Astrocyte of the cerebellum (primary cell): ENCODE results near the gene ZNF668.

ENCODE experiments used
- DNase-seq: peaks from one replicate; pipeline ENCODE4 v3.0.0-alpha.2; 2011; ENCODE audit warnings: low read depth
- H3K4me3 ChIP-seq: 2 replicates; pipeline ENCODE4 v1.5.1; 2011; ENCODE audit warnings: mild to moderate bottlenecking, low read depth, low read length, moderate library complexity
- in situ Hi-C: cut with HindIII; loops from 2 replicates; pipeline ENCODE4 v1.10.0; 2017; ENCODE audit warnings: low sequenced_read_pairs
- TF ChIP-seq, protein P1 (sequence below): IDR thresholded peaks from 2 replicates; pipeline ENCODE4 v1.5.1; 2012; ENCODE audit warnings: low read length, low read depth, moderate library complexity, mild to moderate bottlenecking; ENCODE audit errors: missing control alignments

Gene ZNF668

DNA sequence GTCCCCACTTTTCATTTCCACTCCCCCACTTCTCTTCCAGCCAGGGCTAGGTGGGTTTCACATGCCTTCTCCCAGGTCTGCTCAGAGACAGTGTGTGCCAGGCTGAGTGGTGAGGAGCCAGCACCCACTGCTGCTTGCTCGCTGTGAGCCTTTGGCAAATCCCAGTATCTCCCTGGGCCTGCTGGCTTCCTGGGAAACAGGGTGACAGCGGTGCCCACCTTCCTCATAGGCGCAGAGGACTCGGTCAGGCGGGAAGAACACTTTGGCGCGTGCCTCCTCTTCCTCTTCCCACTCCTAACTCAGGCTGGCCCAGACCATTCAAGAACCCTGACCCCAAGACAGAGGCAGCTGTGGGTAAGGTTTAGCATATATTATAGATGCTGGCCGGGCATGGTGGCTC is 15.2 kb upstream of the ZNF668 start:
- DNase-seq, result no peak
- TF ChIP-seq, protein P1, sequence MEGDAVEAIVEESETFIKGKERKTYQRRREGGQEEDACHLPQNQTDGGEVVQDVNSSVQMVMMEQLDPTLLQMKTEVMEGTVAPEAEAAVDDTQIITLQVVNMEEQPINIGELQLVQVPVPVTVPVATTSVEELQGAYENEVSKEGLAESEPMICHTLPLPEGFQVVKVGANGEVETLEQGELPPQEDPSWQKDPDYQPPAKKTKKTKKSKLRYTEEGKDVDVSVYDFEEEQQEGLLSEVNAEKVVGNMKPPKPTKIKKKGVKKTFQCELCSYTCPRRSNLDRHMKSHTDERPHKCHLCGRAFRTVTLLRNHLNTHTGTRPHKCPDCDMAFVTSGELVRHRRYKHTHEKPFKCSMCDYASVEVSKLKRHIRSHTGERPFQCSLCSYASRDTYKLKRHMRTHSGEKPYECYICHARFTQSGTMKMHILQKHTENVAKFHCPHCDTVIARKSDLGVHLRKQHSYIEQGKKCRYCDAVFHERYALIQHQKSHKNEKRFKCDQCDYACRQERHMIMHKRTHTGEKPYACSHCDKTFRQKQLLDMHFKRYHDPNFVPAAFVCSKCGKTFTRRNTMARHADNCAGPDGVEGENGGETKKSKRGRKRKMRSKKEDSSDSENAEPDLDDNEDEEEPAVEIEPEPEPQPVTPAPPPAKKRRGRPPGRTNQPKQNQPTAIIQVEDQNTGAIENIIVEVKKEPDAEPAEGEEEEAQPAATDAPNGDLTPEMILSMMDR, result no peak
- H3K4me3 ChIP-seq, result no peak overlapping the region
- in situ Hi-C loops, result no loop called here

DNA sequence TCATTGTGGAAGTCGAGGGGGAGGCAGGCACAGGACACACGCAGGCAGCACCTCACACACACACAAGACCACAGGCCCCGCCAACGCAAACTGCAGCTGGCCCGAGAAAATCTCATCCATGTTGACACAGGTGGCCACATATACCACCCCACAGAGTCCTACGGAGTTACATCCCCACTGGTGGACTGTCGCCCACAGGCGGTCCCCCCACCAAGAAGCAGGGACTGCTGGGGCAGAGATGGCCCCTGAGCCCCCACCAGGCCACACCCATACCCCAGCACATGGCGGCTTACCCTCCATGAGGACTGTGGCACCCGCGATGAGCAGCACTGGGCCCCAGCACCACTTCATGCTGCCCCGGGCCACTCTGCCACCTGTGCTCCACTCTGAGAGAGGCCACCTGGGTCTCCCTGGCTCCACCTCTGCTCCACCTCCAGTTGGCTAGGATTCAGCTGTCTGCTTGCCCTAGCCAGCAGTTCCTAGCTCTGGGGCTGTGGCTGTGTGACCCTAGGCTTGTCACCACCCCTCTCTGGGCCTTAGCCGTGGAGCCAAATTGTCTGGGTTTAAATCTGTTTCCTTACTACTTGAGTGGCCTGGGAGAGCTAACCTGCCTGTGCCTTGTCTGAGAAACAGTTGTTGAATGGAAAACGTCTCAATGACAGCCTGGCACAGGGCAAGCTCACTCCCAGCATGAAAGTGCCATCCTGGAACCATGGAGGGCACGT is 14.6 kb upstream of the ZNF668 start, which contains the start of gene PRSS53:
Gene PRSS53, minus strand, starts transcription at position 485 of the 725 bp plus-strand sequence. Its CDS starts 134 bp downstream, at position 351.
- in situ Hi-C loops, result no loop called here
- no peak for DNase-seq

DNA sequence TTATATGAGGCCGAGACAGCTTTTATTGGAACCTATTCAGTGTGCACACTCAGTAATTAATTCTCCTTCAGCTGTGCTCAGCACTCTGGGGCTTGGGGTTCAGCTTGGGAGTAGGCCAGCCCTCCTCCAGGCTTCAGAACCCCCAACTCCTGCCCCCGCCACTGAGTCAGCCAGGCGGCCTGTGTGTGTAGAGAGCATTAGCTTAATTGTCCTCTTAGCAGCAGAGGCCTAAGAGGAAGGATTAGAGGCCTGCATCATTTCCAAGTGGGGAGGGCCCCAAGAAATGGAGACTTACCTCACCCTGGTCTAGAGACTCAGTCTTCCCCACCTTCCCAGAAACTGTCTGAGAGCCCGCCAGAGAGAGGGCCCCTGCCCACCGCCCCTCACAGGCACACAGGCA is 13.9 kb upstream of the ZNF668 start:
- no peak for DNase-seq
- TF ChIP-seq, protein P1, result no peak
- no peak overlapping the region for H3K4me3 ChIP-seq
- in situ Hi-C loops, result no loop called here

More for the DNA sequence above, 14.6 kb upstream of the ZNF668 start, which contains the start of gene PRSS53:
- no peak within 1 kb of the TSS for H3K4me3 ChIP-seq
- TF ChIP-seq, protein P1, result no peak

DNA sequence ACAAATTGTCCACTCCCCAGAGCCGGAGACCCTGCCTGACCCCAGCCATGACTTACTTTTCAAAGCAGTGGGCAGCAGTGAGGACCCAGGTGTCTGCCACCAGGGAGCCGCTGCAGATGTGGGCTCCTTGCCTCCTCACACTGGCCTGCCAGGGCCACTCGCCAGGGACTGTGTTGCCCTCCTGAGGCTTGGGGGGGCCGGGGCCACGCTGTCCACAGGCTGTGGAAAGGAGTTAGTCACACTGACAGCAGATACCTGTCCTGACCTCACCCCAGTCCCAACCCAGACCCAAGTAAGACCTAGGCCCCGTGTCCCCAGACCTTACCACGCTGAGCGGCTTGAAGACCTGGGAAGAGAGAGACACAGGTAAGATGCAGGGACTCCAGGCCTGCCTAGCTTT is 13.4 kb upstream of the ZNF668 start:
- in situ Hi-C loops, result no loop called here
- TF ChIP-seq, protein P1, result no peak
- H3K4me3 ChIP-seq, result no peak overlapping the region
- DNase-seq, result no peak

DNA sequence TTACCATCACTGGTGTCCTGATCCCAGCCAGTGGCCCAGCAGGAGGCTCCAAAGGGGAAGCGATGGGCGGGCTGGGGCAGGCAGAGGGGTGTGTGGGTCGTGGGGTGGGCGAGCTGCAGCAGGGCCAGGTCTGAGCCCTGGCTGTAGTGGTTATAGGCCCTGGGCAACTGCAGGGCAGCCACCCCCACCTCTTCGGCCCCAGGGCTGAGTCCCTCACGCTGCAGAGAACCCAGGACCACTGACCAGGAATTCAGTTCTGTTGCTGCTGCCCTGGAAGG is 12.5 kb upstream of the ZNF668 start:
- TF ChIP-seq, protein P1, result no peak
- in situ Hi-C loops, result no loop called here

DNA sequence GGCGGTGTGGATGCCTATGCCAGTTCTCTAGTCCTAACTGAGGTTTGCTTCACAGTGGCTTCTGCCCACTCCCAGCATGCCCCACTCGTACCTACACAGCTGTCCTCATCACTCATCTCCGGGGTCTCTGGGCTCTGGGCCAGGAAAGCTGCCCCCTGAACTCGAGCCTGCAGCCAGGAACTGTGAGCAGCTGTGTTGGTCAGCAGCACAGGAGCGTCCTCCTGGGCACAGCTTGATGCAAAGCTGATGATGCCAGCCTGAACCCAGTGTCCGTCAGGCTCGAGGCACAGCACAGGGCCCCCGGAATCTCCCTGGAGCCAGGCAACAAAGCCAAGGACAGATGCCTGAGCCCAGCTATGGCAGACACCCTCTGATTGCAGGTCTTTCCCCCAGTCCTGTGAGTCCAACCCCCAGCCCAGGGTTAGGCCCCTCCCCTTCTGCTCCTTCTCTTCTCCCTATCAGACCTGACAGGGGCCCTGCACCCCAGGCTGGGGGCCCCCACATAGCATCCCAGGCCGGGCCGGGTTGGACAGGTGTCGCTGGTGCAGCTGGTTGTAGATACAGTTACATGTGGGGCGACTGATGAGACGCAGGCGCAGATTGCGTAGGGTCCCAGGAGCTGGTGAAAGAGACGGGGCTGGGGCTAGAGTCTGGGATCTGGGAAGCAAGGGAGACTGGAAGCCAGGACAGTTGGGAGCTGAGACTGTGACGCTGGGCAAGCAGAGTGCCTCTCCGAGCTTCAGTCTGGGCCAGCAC is 12.0 kb upstream of the ZNF668 start:
- TF ChIP-seq, protein P1, result no peak
- H3K4me3 ChIP-seq, result no peak overlapping the region
- in situ Hi-C loops, result no loop called here
- no peak for DNase-seq

More for the DNA sequence above, 12.5 kb upstream of the ZNF668 start:
- DNase-seq, result no peak
- no peak overlapping the region for H3K4me3 ChIP-seq
